MM.1S (cell line): ENCODE measurements around the gene PRKCE.

Source experiments
- EZH2 ChIP-seq: fragments of 300-600 bp; sonication (generic); optimal IDR thresholded peaks from 2 replicates; pipeline ENCODE3; 2017; ENCODE audit warnings: low read depth, mild to moderate bottlenecking, antibody characterized with exemption, low read length, mixed read lengths
- EZH2phosphoT487 ChIP-seq: fragments of 300-600 bp; sonication (generic); IDR thresholded peaks from 2 replicates; pipeline ENCODE4 v1.6.1; 2018; ENCODE audit warnings: antibody characterized with exemption, low read length
- TF ChIP-seq, protein P1 (sequence below): fragments of 300-600 bp; sonication (generic); IDR thresholded peaks from 2 replicates; pipeline ENCODE4 v1.5.1; 2016; ENCODE audit warnings: antibody characterized with exemption, low read length, mixed read lengths

DNA sequence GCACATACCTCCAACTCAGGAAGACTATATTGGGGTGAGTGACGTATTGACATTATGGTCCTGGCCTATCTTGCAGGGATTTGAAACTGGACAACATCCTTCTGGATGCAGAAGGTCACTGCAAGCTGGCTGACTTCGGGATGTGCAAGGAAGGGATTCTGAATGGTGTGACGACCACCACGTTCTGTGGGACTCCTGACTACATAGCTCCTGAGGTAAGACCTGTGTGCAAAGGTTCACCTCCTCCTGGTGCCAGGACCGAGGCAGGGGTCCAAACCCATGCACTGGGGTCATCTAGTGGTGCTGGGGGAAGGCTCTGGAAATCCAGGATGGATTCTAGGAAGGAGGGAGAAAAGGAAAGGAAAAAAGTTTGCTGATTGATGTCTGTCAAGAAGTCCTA lies 493.5 kb downstream of the PRKCE start:
- TF ChIP-seq, protein P1, sequence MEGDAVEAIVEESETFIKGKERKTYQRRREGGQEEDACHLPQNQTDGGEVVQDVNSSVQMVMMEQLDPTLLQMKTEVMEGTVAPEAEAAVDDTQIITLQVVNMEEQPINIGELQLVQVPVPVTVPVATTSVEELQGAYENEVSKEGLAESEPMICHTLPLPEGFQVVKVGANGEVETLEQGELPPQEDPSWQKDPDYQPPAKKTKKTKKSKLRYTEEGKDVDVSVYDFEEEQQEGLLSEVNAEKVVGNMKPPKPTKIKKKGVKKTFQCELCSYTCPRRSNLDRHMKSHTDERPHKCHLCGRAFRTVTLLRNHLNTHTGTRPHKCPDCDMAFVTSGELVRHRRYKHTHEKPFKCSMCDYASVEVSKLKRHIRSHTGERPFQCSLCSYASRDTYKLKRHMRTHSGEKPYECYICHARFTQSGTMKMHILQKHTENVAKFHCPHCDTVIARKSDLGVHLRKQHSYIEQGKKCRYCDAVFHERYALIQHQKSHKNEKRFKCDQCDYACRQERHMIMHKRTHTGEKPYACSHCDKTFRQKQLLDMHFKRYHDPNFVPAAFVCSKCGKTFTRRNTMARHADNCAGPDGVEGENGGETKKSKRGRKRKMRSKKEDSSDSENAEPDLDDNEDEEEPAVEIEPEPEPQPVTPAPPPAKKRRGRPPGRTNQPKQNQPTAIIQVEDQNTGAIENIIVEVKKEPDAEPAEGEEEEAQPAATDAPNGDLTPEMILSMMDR, result no peak
- TF ChIP-seq EZH2 (no peak), EZH2phosphoT487 (no peak)
